CD8-positive, alpha-beta memory T cell (primary cell): ENCODE measurements around the gene AK9. TPM values are rescaled to one million over a fixed set of nuclear protein-coding genes. Genes with fewer than 3 reads are reported as not detected.

ENCODE experiments used
- CTCF ChIA-PET: fragments of 350-600 bp; sonication (Branson Sonifier 250); formaldehyde crosslinking; loops from one replicate; lab custom pipeline; 2021; ENCODE audit warnings: antibody characterized with exemption; lab: Charles Lee
- POLR2A ChIA-PET: fragments of 350-600 bp; sonication (Branson Sonifier 250); formaldehyde crosslinking; loops from one replicate; lab custom pipeline; 2021; ENCODE audit warnings: antibody characterized with exemption; lab: Charles Lee
- DNase-seq, 5 donors: peaks; one replicate each; pipeline versions ENCODE4 v3.0.0 to v3.0.0-alpha.2; 2020 to 2022; ENCODE audit warnings: mixed read lengths in 1 of 5
- H3K27ac ChIP-seq: one replicate; pipeline ENCODE4 v1.7.0; 2013; ENCODE audit warnings: low read depth, mild to moderate bottlenecking, low read length, moderate library complexity
- H3K27me3 ChIP-seq: 2 replicates; pipeline ENCODE4 v1.7.0; 2013; ENCODE audit warnings: low read length, mild to moderate bottlenecking; ENCODE audit not compliant: insufficient read depth, poor library complexity, severe bottlenecking
- H3K36me3 ChIP-seq: 2 replicates; pipeline ENCODE4 v1.7.0; 2013; ENCODE audit warnings: mild to moderate bottlenecking, low read length, moderate library complexity; ENCODE audit not compliant: insufficient read depth
- H3K4me1 ChIP-seq: 2 replicates; pipeline ENCODE4 v1.7.0; 2013; ENCODE audit warnings: mild to moderate bottlenecking, low read length, moderate library complexity; ENCODE audit not compliant: insufficient read depth
- H3K4me3 ChIP-seq: 2 replicates; pipeline ENCODE4 v1.7.0; 2013; ENCODE audit warnings: mild to moderate bottlenecking, low read length
- H3K9me3 ChIP-seq: 2 replicates; pipeline ENCODE4 v1.7.0; 2013; ENCODE audit warnings: mild to moderate bottlenecking, low read length
- H3K27ac Mint-ChIP-seq, 8 donors: one replicate each; pipeline ENCODE4 v1.8.0; 2020 to 2021; ENCODE audit warnings: mixed read lengths in 8 of 8, mild to moderate bottlenecking in 6 of 8, inconsistent platforms in 3 of 8, moderate library complexity in 3 of 8
- H3K27me3 Mint-ChIP-seq, 2 donors: one replicate each; pipeline ENCODE4 v1.8.0; 2020 to 2021; ENCODE audit warnings: mixed read lengths in 2 of 2, mild to moderate bottlenecking in 1 of 2, moderate library complexity in 1 of 2
- H3K36me3 Mint-ChIP-seq, 3 donors: one replicate each; pipeline ENCODE4 v1.8.0; 2020 to 2021; ENCODE audit warnings: mixed read lengths in 3 of 3, inconsistent platforms in 1 of 3, mild to moderate bottlenecking in 1 of 3
- H3K4me1 Mint-ChIP-seq, 3 donors: one replicate each; pipeline ENCODE4 v1.8.0; 2020 to 2021; ENCODE audit warnings: mixed read lengths in 3 of 3, inconsistent platforms in 1 of 3, mild to moderate bottlenecking in 1 of 3
- H3K4me3 Mint-ChIP-seq, 7 donors: one replicate each; pipeline ENCODE4 v1.8.0; 2020 to 2021; ENCODE audit warnings: mixed read lengths in 7 of 7, mild to moderate bottlenecking in 6 of 7, moderate library complexity in 4 of 7, inconsistent platforms in 2 of 7
- H3K9me3 Mint-ChIP-seq, 5 donors: one replicate each; pipeline ENCODE4 v1.8.0; 2020 to 2022; ENCODE audit warnings: mixed read lengths in 5 of 5, mild to moderate bottlenecking in 3 of 5, moderate library complexity in 2 of 5, inconsistent platforms in 1 of 5
- polyA plus RNA-seq: library from polyadenylated mRNA; unstranded; fragments of 300-500 nt; fragmentation: Illumina TruSeq; gene quantifications from one replicate; pipeline ENCODE4 v1.2.3, GENCODE V29; 2021
- total RNA-seq, 2 experiments: library from RNA; stranded (reverse); gene quantifications; one replicate each; pipeline ENCODE4 v1.2.3, GENCODE V29; 2021

Gene AK9
- total and polyA plus RNA-seq, 3 experiments from 2014 or later: 5.1 to 6.8 (median 5.6) TPM

- Histone ChIP-seq H3K4me1 (no peaks in the 10 kb centered on the region), H3K9me3 (no peaks in the 10 kb centered on the region), H3K36me3 (no peaks in the 10 kb centered on the region), H3K4me3 (no peak overlapping the region), H3K27me3 (no peaks in the 10 kb centered on the region), H3K27ac (no peak overlapping the region)
- Mint-ChIP-seq H3K27me3 (peaks cover 0 to 5% of the 10 kb centered on the region in 2 donors), H3K36me3 (peaks cover 0 to 2% (median 0%) of the 10 kb centered on the region in 3 donors), H3K4me1 (no peaks in the 10 kb centered on the region), H3K27ac (no peak overlapping the region), H3K9me3 (no peaks in the 10 kb centered on the region), H3K4me3 (no peak overlapping the region)
- ChIA-PET CTCF (no interaction called here), POLR2A (no interaction called here)
- no peak for DNase-seq
Measured at GRCh38 chr6:109508166-109508860, 182.7 kb downstream of the AK9 start.

GRCh38 chr6:109507490-109508072 lies 183.4 kb downstream of the AK9 start:
- Histone ChIP-seq H3K36me3 (no peaks in the 10 kb centered on the region), H3K27me3 (no peaks in the 10 kb centered on the region), H3K4me1 (no peaks in the 10 kb centered on the region), H3K27ac (no peak overlapping the region), H3K4me3 (no peak overlapping the region), H3K9me3 (no peaks in the 10 kb centered on the region)
- ChIA-PET POLR2A (no interaction called here), CTCF (no interaction called here)
- Mint-ChIP-seq H3K9me3 (no peaks in the 10 kb centered on the region), H3K4me3 (no peak overlapping the region), H3K4me1 (no peaks in the 10 kb centered on the region), H3K27me3 (peaks cover 0 to 5% of the 10 kb centered on the region in 2 donors), H3K36me3 (peaks cover 0 to 2% (median 0%) of the 10 kb centered on the region in 3 donors), H3K27ac (peak overlapping the region in 1 of 8 donors; percentile 28)
- no peak for DNase-seq

DNA sequence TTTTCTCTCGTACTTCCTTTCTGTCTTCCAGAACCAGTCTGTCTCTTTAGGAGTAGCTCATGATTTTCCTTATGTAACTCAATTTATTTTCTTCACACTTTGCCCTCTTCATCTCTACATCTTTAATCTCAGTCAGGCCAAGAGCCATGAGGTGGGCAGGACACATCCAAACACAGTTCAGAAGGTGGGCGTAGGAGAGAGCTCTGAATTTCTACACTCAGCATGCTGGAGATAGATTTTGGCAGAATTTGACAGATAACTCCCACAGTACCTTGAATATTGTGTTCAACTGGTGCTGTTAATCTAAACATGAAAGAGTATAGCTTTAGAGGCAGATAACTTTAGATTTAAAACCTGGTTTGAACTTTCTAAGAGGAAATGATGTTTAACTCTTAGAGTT lies 184.2 kb downstream of the AK9 start:
- DNase-seq: no peak
- Histone ChIP-seq H3K27ac (no peak overlapping the region), H3K4me1 (no peaks in the 10 kb centered on the region), H3K36me3 (no peaks in the 10 kb centered on the region), H3K9me3 (no peaks in the 10 kb centered on the region), H3K4me3 (no peak overlapping the region), H3K27me3 (no peaks in the 10 kb centered on the region)
- Mint-ChIP-seq H3K4me1 (no peaks in the 10 kb centered on the region), H3K4me3 (no peak overlapping the region), H3K36me3 (peaks cover 0 to 2% (median 0%) of the 10 kb centered on the region in 3 donors), H3K27ac (peak overlapping the region in 1 of 8 donors; percentile 28), H3K27me3 (peaks cover 3 to 5% of the 10 kb centered on the region in 2 donors), H3K9me3 (no peaks in the 10 kb centered on the region)
- POLR2A ChIA-PET: no interaction called here
- CTCF ChIA-PET: no interaction called here

DNA sequence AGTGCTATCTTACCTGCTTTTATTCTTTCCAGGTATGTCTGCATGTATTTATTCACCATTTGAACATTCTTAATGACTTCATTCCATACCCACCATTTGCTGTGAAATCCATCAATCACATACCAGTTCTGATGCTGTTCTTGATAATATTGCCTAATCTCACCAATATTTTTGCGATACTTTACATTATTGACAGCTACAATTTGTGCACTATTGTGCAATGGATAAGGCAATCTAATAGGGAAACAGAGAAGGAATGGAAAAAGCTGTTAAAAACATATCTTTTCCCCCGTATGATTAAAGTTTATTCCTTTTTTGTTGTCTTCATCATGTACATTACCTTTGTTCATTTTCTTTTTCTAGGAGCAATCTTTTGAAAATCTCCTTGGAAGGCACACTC lies 184.7 kb downstream of the AK9 start:
- H3K4me3 ChIP-seq: no peak overlapping the region
- H3K4me3 Mint-ChIP-seq: no peak overlapping the region
- H3K27me3 Mint-ChIP-seq: peaks cover 3 to 5% of the 10 kb centered on the region in 2 donors
- H3K36me3 ChIP-seq: no peaks in the 10 kb centered on the region
- H3K36me3 Mint-ChIP-seq: peaks cover 0 to 2% (median 0%) of the 10 kb centered on the region in 3 donors
- H3K9me3 Mint-ChIP-seq: no peaks in the 10 kb centered on the region
- no peak for DNase-seq
- no peaks in the 10 kb centered on the region for H3K27me3 ChIP-seq
- no peaks in the 10 kb centered on the region for H3K4me1 Mint-ChIP-seq
- H3K9me3 ChIP-seq: no peaks in the 10 kb centered on the region
- CTCF ChIA-PET: no interaction called here
- no peak overlapping the region for H3K27ac ChIP-seq
- POLR2A ChIA-PET: no interaction called here
- no peaks in the 10 kb centered on the region for H3K4me1 ChIP-seq
- no peak overlapping the region for H3K27ac Mint-ChIP-seq

GRCh38 chr6:109503327-109504224 lies 187.4 kb downstream of the AK9 start:
- Histone ChIP-seq H3K27me3 (no peaks in the 10 kb centered on the region), H3K27ac (no peak overlapping the region), H3K9me3 (no peaks in the 10 kb centered on the region), H3K4me3 (no peak overlapping the region), H3K4me1 (no peaks in the 10 kb centered on the region), H3K36me3 (no peaks in the 10 kb centered on the region)
- H3K4me1 Mint-ChIP-seq: no peaks in the 10 kb centered on the region
- CTCF ChIA-PET: no interaction called here
- no peak for DNase-seq
- H3K36me3 Mint-ChIP-seq: peaks cover 0 to 2% (median 0%) of the 10 kb centered on the region in 3 donors
- no peak overlapping the region for H3K4me3 Mint-ChIP-seq
- no peak overlapping the region for H3K27ac Mint-ChIP-seq
- H3K27me3 Mint-ChIP-seq: peaks cover 5 to 6% of the 10 kb centered on the region in 2 donors
- POLR2A ChIA-PET: no interaction called here
- H3K9me3 Mint-ChIP-seq: no peaks in the 10 kb centered on the region

DNA sequence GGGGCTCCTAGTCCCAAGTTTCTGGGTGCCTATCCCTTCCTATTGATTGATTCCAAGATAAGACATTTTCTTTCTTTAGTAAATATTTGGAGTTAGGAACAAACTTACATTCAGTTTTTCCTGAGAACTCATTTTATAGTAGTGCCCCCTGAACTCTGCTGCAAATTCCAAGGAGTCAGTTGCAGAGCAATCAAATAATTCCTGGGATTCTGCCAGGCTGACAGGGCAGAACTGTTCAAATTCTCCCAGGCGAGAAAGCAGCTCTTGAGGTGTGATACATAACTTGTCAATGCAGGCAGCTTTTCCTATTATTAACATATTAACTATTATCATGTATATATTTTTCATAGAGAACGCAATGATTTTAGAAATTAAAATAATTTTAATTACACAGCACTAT lies 192.1 kb downstream of the AK9 start:
- H3K27ac Mint-ChIP-seq: no peak overlapping the region
- Histone ChIP-seq H3K4me3 (no peak overlapping the region), H3K36me3 (no peaks in the 10 kb centered on the region), H3K4me1 (no peaks in the 10 kb centered on the region), H3K27ac (no peak overlapping the region), H3K27me3 (no peaks in the 10 kb centered on the region), H3K9me3 (no peaks in the 10 kb centered on the region)
- H3K4me1 Mint-ChIP-seq: no peaks in the 10 kb centered on the region
- no peaks in the 10 kb centered on the region for H3K9me3 Mint-ChIP-seq
- DNase-seq: no peak
- H3K36me3 Mint-ChIP-seq: no peaks in the 10 kb centered on the region
- ChIA-PET POLR2A (no interaction called here), CTCF (no interaction called here)
- H3K4me3 Mint-ChIP-seq: no peak overlapping the region
- H3K27me3 Mint-ChIP-seq: peaks cover 6 to 9% of the 10 kb centered on the region in 2 donors

DNA sequence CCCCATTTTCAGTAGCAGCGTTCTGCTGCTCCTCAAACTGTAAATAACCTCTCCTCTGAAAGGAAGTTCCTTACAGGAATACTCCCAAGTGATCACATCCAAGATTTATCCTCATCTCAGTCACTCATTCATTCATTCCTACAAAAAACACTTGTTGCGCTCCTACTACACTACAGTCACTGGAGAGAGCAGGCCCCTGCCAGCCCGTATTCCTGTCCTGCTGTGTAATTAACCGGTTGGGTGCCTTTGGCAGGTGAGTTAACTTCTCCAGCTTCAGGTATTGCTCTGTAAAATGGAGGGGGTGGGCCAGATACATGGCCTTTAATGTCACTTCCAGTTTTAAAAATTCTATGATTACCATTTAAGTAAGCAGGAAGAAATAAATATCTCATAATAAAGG lies 192.9 kb downstream of the AK9 start:
- DNase-seq: no peak
- Mint-ChIP-seq H3K27ac (no peak overlapping the region), H3K4me3 (no peak overlapping the region), H3K9me3 (no peaks in the 10 kb centered on the region), H3K36me3 (no peaks in the 10 kb centered on the region), H3K27me3 (peaks cover 6% of the 10 kb centered on the region in 2 donors), H3K4me1 (no peaks in the 10 kb centered on the region)
- CTCF ChIA-PET: no interaction called here
- Histone ChIP-seq H3K36me3 (no peaks in the 10 kb centered on the region), H3K27me3 (no peaks in the 10 kb centered on the region), H3K9me3 (no peaks in the 10 kb centered on the region), H3K27ac (no peak overlapping the region), H3K4me1 (no peaks in the 10 kb centered on the region), H3K4me3 (no peak overlapping the region)
- POLR2A ChIA-PET: no interaction called here
